Measurements from ENCODE around the gene SNRPA1.
A peak's percentile ranks its signal among the peaks of the same experiment; 100 is the strongest.

The SNRPA1 gene

GRCh38 chr15:101258238-101259144 lies 36.6 kb downstream of the SNRPA1 start:
- DNase-seq (ENCODE audit: low read depth in 2 of 2) = peak in 1 of 2 experiments; percentile 36

- no peak for DNase-seq (ENCODE audit: low read depth in 2 of 2)
These were observed 38.3 kb downstream of the SNRPA1 start for GRCh38 chr15:101256757-101257156.

- DNase-seq (ENCODE audit: low read depth in 2 of 2) = no peak
These were observed 39.3 kb downstream of the SNRPA1 start for GRCh38 chr15:101255615-101256241.

GRCh38 chr15:101255051-101255395 lies 40.0 kb downstream of the SNRPA1 start:
- DNase-seq (ENCODE audit: low read depth in 2 of 2) = no peak

- no peak for DNase-seq (ENCODE audit: low read depth in 2 of 2)
These were observed 40.6 kb downstream of the SNRPA1 start for GRCh38 chr15:101254157-101255050.

- DNase-seq (ENCODE audit: low read depth in 2 of 2) = no peak
These were observed 42.2 kb downstream of the SNRPA1 start for GRCh38 chr15:101252836-101253235.

- DNase-seq (ENCODE audit: low read depth in 2 of 2) = peak; percentile 69 to 81
These were observed 42.9 kb downstream of the SNRPA1 start, which contains the start of gene CHSY1 for GRCh38 chr15:101251830-101252820. TSS of gene CHSY1 (minus strand) at chr15:101252048. CDS start at chr15:101251456, 592 bp downstream.

GRCh38 chr15:101250873-101251829 lies 43.9 kb downstream of the SNRPA1 start:
- peak in 1 of 2 experiments; percentile 19 for DNase-seq (ENCODE audit: low read depth in 2 of 2)

- DNase-seq (ENCODE audit: low read depth in 2 of 2) = no peak
These were observed 44.7 kb downstream of the SNRPA1 start for GRCh38 chr15:101250341-101250831.

GRCh38 chr15:101248274-101248673 lies 46.8 kb downstream of the SNRPA1 start:
- no peak for DNase-seq (ENCODE audit: low read depth in 2 of 2)

- DNase-seq (ENCODE audit: low read depth in 2 of 2) = no peak
These were observed 48.0 kb downstream of the SNRPA1 start for GRCh38 chr15:101246824-101247745.

- DNase-seq (ENCODE audit: low read depth in 2 of 2) = no peak
These were observed 48.7 kb downstream of the SNRPA1 start for GRCh38 chr15:101246391-101246790.

GRCh38 chr15:101244889-101245668 lies 50.0 kb downstream of the SNRPA1 start:
- DNase-seq (ENCODE audit: low read depth in 2 of 2) = no peak

- no peak for DNase-seq (ENCODE audit: low read depth in 2 of 2)
These were observed 50.8 kb downstream of the SNRPA1 start for GRCh38 chr15:101244036-101244781.

GRCh38 chr15:101243420-101243819 lies 51.6 kb downstream of the SNRPA1 start:
- no peak for DNase-seq (ENCODE audit: low read depth in 2 of 2)

GRCh38 chr15:101242999-101243336 lies 52.1 kb downstream of the SNRPA1 start:
- no peak for DNase-seq (ENCODE audit: low read depth in 2 of 2)
